ENCODE data around the gene NDE1.
"Not testable (repeated sequence)": the region's sequence is repeated elsewhere in the genome, so short reads cannot be mapped to it uniquely, and the experiment has no call there.

Gene NDE1

GRCh38 chr16:15715221-15715620 is 65.2 kb downstream of the NDE1 start:
- no peak overlapping the region for H3K27ac Mint-ChIP-seq

GRCh38 chr16:15716694-15717447 is 66.8 kb downstream of the NDE1 start:
- H3K4me1 Mint-ChIP-seq = peaks cover 8% of the 10 kb centered on the region
- DNase-seq = no peak
- H3K27ac Mint-ChIP-seq = no peak overlapping the region
- no peaks in the 10 kb centered on the region for H3K9me3 Mint-ChIP-seq
- no peak for TF ChIP-seq CTCF (IDR thresholded peaks at IDR 0.05)
- H3K4me3 Mint-ChIP-seq = no peak overlapping the region
- H3K27me3 Mint-ChIP-seq (ENCODE audit: low read depth, poor library complexity) = peaks cover 5% of the 10 kb centered on the region
- H3K36me3 Mint-ChIP-seq (ENCODE audit: low read depth) = peaks cover 4% of the 10 kb centered on the region

More at GRCh38 chr16:15715221-15715620, 65.2 kb downstream of the NDE1 start:
- TF ChIP-seq CTCF (IDR thresholded peaks at IDR 0.05) = no peak
- Mint-ChIP-seq H3K9me3 (no peaks in the 10 kb centered on the region), H3K4me1 (peaks cover 8% of the 10 kb centered on the region), H3K36me3 (ENCODE audit: low read depth) (no peaks in the 10 kb centered on the region), H3K27me3 (ENCODE audit: low read depth, poor library complexity) (peaks cover 5% of the 10 kb centered on the region), H3K4me3 (no peak overlapping the region)
- DNase-seq = no peak

- Mint-ChIP-seq H3K27me3 (ENCODE audit: low read depth, poor library complexity) (peaks cover 6% of the 10 kb centered on the region), H3K4me1 (no peaks in the 10 kb centered on the region), H3K27ac (no peak overlapping the region), H3K9me3 (no peaks in the 10 kb centered on the region), H3K4me3 (no peak overlapping the region), H3K36me3 (ENCODE audit: low read depth) (peaks cover 23% of the 10 kb centered on the region)
- no peak for DNase-seq
- no peak for TF ChIP-seq CTCF (IDR thresholded peaks at IDR 0.05)
Observed at GRCh38 chr16:15721018-15721417, 71.0 kb downstream of the NDE1 start.

GRCh38 chr16:15723808-15724207 is 73.8 kb downstream of the NDE1 start:
- no peak for DNase-seq
- H3K27ac Mint-ChIP-seq = no peak overlapping the region
- H3K4me1 Mint-ChIP-seq = peaks cover 6% of the 10 kb centered on the region
- TF ChIP-seq CTCF (IDR thresholded peaks at IDR 0.05) = no peak
- H3K36me3 Mint-ChIP-seq (ENCODE audit: low read depth) = peaks cover 26% of the 10 kb centered on the region
- peaks cover 6% of the 10 kb centered on the region for H3K27me3 Mint-ChIP-seq (ENCODE audit: low read depth, poor library complexity)
- H3K4me3 Mint-ChIP-seq = no peak overlapping the region
- H3K9me3 Mint-ChIP-seq = no peaks in the 10 kb centered on the region

- DNase-seq = no peak
- no peak overlapping the region for H3K4me3 Mint-ChIP-seq
- no peaks in the 10 kb centered on the region for H3K9me3 Mint-ChIP-seq
- H3K27ac Mint-ChIP-seq = no peak overlapping the region
- H3K27me3 Mint-ChIP-seq (ENCODE audit: low read depth, poor library complexity) = peaks cover 6% of the 10 kb centered on the region
- no peak for TF ChIP-seq CTCF (IDR thresholded peaks at IDR 0.05)
- H3K4me1 Mint-ChIP-seq = peaks cover 6% of the 10 kb centered on the region
- H3K36me3 Mint-ChIP-seq (ENCODE audit: low read depth) = peaks cover 25% of the 10 kb centered on the region
Observed at GRCh38 chr16:15725641-15726240, 75.7 kb downstream of the NDE1 start.

GRCh38 chr16:15726715-15727114 is 76.7 kb downstream of the NDE1 start:
- Mint-ChIP-seq H3K4me1 (peaks cover 6% of the 10 kb centered on the region), H3K27ac (no peak overlapping the region), H3K9me3 (no peaks in the 10 kb centered on the region), H3K36me3 (ENCODE audit: low read depth) (peaks cover 23% of the 10 kb centered on the region), H3K27me3 (ENCODE audit: low read depth, poor library complexity) (peaks cover 6% of the 10 kb centered on the region), H3K4me3 (no peak overlapping the region)
- no peak for DNase-seq
- no peak for TF ChIP-seq CTCF (IDR thresholded peaks at IDR 0.05)

- H3K4me3 Mint-ChIP-seq; H3K27ac Mint-ChIP-seq; DNase-seq; H3K4me1 Mint-ChIP-seq; H3K9me3 Mint-ChIP-seq; H3K27me3 Mint-ChIP-seq (ENCODE audit: low read depth, poor library complexity): not testable (repeated sequence)
- H3K36me3 Mint-ChIP-seq (ENCODE audit: low read depth) = peaks cover 23% of the 10 kb centered on the region
Observed at GRCh38 chr16:15727697-15728096, 77.7 kb downstream of the NDE1 start.
